RPMI7951 (cell line): ENCODE results near the gene LFNG. TPM values are rescaled to one million over a fixed set of nuclear protein-coding genes. Genes with fewer than 3 reads are reported as not detected.

ENCODE experiments used
- DNase-seq: peaks from one replicate; pipeline ENCODE4 v3.0.0-alpha.2; 2012; ENCODE audit warnings: low read depth
- total RNA-seq: library from RNA; depleted of rRNA; stranded (reverse); fragments of >200 nt; shearing (Covaris generic); gene quantifications from 2 replicates; pipeline ENCODE4 v1.2.3, GENCODE V29; 2014

The LFNG gene
- total RNA-seq, 1 experiment from 2014 or later = 19.1 TPM

GRCh38 chr7:2503056-2503941, 16.3 kb upstream of the LFNG start:
- no peak for DNase-seq

GRCh38 chr7:2504128-2504888, 15.3 kb upstream of the LFNG start:
- no peak for DNase-seq

GRCh38 chr7:2504889-2505375, 14.6 kb upstream of the LFNG start:
- no peak for DNase-seq

GRCh38 chr7:2505401-2505800, 14.2 kb upstream of the LFNG start:
- no peak for DNase-seq

GRCh38 chr7:2507208-2507916, 12.2 kb upstream of the LFNG start:
- no peak for DNase-seq

GRCh38 chr7:2507917-2508306, 11.7 kb upstream of the LFNG start:
- no peak for DNase-seq

GRCh38 chr7:2508327-2509215, 11.0 kb upstream of the LFNG start:
- peak; percentile 97 for DNase-seq

- DNase-seq = no peak
Measured at GRCh38 chr7:2509298-2509906, 10.2 kb upstream of the LFNG start.

- DNase-seq = no peak
Measured at GRCh38 chr7:2510130-2510776, 9.3 kb upstream of the LFNG start.

GRCh38 chr7:2510909-2511768, 8.4 kb upstream of the LFNG start:
- no peak for DNase-seq

GRCh38 chr7:2511769-2512168, 7.8 kb upstream of the LFNG start:
- no peak for DNase-seq

GRCh38 chr7:2512179-2512661, 7.4 kb upstream of the LFNG start:
- DNase-seq = no peak

GRCh38 chr7:2512713-2513112, 6.9 kb upstream of the LFNG start:
- DNase-seq = no peak

GRCh38 chr7:2513702-2514101, 5.9 kb upstream of the LFNG start:
- no peak for DNase-seq

- DNase-seq = no peak
Measured at GRCh38 chr7:2514473-2515423, 4.8 kb upstream of the LFNG start.

GRCh38 chr7:2515424-2516193, 4.0 kb upstream of the LFNG start:
- DNase-seq = peak; percentile 82

GRCh38 chr7:2516194-2516555, 3.4 kb upstream of the LFNG start:
- peak; percentile 77 for DNase-seq
